ENCODE data around the gene DTWD1. TPM values are rescaled to one million over a fixed set of nuclear protein-coding genes. Genes with fewer than 3 reads are reported as not detected.

DTWD1 gene
- total and polyA plus RNA-seq, 10 of the 15 experiments (the other 5 are each of a cell fraction or from before 2014, with no cell fraction given): 13.9 to 32.0 (median 19.3) TPM

DNA sequence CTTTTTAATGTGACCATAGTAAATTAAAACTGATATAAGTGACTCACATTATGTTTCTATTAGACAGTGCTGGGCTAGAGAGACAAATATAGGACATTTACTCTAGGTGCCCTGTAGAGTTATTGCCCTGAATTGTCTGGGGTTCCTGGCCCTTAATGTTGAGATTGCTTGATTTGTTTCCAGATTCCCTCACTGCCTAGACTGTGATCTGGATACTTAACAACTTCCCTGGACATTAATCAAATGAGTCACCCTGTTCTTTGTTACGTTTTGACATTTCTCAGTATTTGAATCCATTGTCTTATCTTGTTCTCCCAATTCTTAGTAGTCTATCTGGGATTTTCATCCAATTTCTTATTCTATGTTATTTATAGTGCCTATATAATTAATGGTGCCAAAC, 65.8 kb downstream of the DTWD1 start:
- Histone ChIP-seq H3K4me3 (no peak overlapping the region), H3K27ac (ENCODE audit: control insufficient read depth, insufficient read depth) (no peak overlapping the region), H3K9me3 (replicated peaks; ENCODE audit: control insufficient read depth, insufficient read depth, low read length) (no peaks in the 10 kb centered on the region), H3K9ac (ENCODE audit: control insufficient read depth, insufficient read depth, low read length) (no peak overlapping the region), H3K27me3 (replicated peaks in 1 of 2; ENCODE audit: control insufficient read depth in 2 of 2, insufficient read depth in 2 of 2, low read length in 1 of 2) (no peaks in the 10 kb centered on the region), H3K36me3 (ENCODE audit: control insufficient read depth in 2 of 2, insufficient read depth in 2 of 2, low read length in 1 of 2) (no peaks in the 10 kb centered on the region), H3K79me2 (ENCODE audit: control insufficient read depth, insufficient read depth, low read length) (no peaks in the 10 kb centered on the region), H3K4me2 (ENCODE audit: control insufficient read depth, insufficient read depth) (no peak overlapping the region), H4K20me1 (ENCODE audit: control insufficient read depth, insufficient read depth) (no peaks in the 10 kb centered on the region), H3K4me1 (ENCODE audit: control insufficient read depth, insufficient read depth, low read length) (no peaks in the 10 kb centered on the region), H2AFZ (ENCODE audit: control insufficient read depth, low read depth, low read length) (no peak overlapping the region)
- ChIA-PET SMC1A (ENCODE audit: uncharacterized antibody, unreplicated experiment) (no interaction called here), POLR2A (no interaction called here), RAD21 (ENCODE audit: unreplicated experiment) (no interaction called here), CTCF (no interaction called here)
- intact Hi-C loops (cut with micrococcal nuclease; ENCODE audit: unreplicated experiment): no loop called here
- FAIRE-seq: no peak
- no TSS peak for BruUV-seq (replicated peaks)
- WGBS (ENCODE audit: insufficient coverage, insufficient replicate concordance, low lambda C conversion rate, missing lambda C conversion rate): 5% methylated on average over 1 of the region's 1 CpG
- no peak for ATAC-seq
- TF ChIP-seq TCF12 (IDR thresholded peaks at IDR 0.05; ENCODE audit: low read depth, low read length) (no peak), ZNF24 (IDR thresholded peaks at IDR 0.05) (no peak), ATF7 (IDR thresholded peaks at IDR 0.05; ENCODE audit: low read depth) (no peak), POLR2A (IDR thresholded peaks at IDR 0.05; ENCODE audit: low read depth, low read length) (no peak), RAD51 (IDR thresholded peaks at IDR 0.05) (no peak), HDAC6 (IDR thresholded peaks at IDR 0.05; ENCODE audit: unreplicated experiment) (no peak), KAT2A (conservative IDR thresholded peaks at IDR 0.05; ENCODE audit: control insufficient read depth, low read depth, low read length) (no peak), CREM (IDR thresholded peaks at IDR 0.05; ENCODE audit: low read depth) (no peak), ZNF622 (IDR thresholded peaks at IDR 0.05) (no peak), MXI1 (IDR thresholded peaks at IDR 0.05; ENCODE audit: low read depth, low read length) (no peak), EED (IDR thresholded peaks at IDR 0.05; ENCODE audit: low read depth) (no peak), MTA2 (IDR thresholded peaks at IDR 0.05; ENCODE audit: low read depth) (no peak), NFXL1 (IDR thresholded peaks at IDR 0.05; ENCODE audit: borderline replicate concordance) (no peak), STAT3 (IDR thresholded peaks at IDR 0.05; ENCODE audit: low read depth, low read length) (no peak), ZBED1 (IDR thresholded peaks at IDR 0.05; ENCODE audit: borderline replicate concordance) (no peak), BRCA1 (IDR thresholded peaks at IDR 0.05; ENCODE audit: low read depth, low read length) (no peak), SIN3A (IDR thresholded peaks at IDR 0.05; ENCODE audit: low read depth, low read length) (no peak), MTA3 (IDR thresholded peaks at IDR 0.05; ENCODE audit: borderline replicate concordance, low read length) (no peak)
- TF ChIP-seq, protein P1, sequence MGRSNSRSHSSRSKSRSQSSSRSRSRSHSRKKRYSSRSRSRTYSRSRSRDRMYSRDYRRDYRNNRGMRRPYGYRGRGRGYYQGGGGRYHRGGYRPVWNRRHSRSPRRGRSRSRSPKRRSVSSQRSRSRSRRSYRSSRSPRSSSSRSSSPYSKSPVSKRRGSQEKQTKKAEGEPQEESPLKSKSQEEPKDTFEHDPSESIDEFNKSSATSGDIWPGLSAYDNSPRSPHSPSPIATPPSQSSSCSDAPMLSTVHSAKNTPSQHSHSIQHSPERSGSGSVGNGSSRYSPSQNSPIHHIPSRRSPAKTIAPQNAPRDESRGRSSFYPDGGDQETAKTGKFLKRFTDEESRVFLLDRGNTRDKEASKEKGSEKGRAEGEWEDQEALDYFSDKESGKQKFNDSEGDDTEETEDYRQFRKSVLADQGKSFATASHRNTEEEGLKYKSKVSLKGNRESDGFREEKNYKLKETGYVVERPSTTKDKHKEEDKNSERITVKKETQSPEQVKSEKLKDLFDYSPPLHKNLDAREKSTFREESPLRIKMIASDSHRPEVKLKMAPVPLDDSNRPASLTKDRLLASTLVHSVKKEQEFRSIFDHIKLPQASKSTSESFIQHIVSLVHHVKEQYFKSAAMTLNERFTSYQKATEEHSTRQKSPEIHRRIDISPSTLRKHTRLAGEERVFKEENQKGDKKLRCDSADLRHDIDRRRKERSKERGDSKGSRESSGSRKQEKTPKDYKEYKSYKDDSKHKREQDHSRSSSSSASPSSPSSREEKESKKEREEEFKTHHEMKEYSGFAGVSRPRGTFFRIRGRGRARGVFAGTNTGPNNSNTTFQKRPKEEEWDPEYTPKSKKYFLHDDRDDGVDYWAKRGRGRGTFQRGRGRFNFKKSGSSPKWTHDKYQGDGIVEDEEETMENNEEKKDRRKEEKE (IDR thresholded peaks at IDR 0.05): no peak
- TF ChIP-seq, protein P2, sequence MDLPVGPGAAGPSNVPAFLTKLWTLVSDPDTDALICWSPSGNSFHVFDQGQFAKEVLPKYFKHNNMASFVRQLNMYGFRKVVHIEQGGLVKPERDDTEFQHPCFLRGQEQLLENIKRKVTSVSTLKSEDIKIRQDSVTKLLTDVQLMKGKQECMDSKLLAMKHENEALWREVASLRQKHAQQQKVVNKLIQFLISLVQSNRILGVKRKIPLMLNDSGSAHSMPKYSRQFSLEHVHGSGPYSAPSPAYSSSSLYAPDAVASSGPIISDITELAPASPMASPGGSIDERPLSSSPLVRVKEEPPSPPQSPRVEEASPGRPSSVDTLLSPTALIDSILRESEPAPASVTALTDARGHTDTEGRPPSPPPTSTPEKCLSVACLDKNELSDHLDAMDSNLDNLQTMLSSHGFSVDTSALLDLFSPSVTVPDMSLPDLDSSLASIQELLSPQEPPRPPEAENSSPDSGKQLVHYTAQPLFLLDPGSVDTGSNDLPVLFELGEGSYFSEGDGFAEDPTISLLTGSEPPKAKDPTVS (IDR thresholded peaks at IDR 0.05; ENCODE audit: low read depth, low read length): no peak
- DNase-seq (ENCODE audit: low read depth, low spot score): no peak
- in situ Hi-C loops (cut with MboI): no loop called here

All from GM12878 (cell line).